Vagina (tissue), 2 donors: Measurements from ENCODE around the gene TBX10.

ENCODE experiments used
- CTCF ChIP-seq, 3 experiments: fragments of 450-650 bp in 2 of 3; fragments of 200-600 bp in 1 of 3; sonication (generic) in 1 of 3; IDR thresholded peaks; one replicate each; pipeline ENCODE4 v1.5.1; 2017 to 2019; ENCODE audit warnings: antibody characterized with exemption in 3 of 3, mild to moderate bottlenecking in 2 of 3, moderate library complexity in 2 of 3
- POLR2A ChIP-seq, 2 donors: fragments of 450-650 bp; IDR thresholded peaks; one replicate each; pipeline ENCODE4 v1.6.1; 2017; ENCODE audit warnings: antibody characterized with exemption in 2 of 2, mild to moderate bottlenecking in 2 of 2, moderate library complexity in 2 of 2

GRCh38 chr11:67627812-67628624, 11.5 kb downstream of the TBX10 start:
- TF ChIP-seq POLR2A (IDR thresholded peaks at IDR 0.05) (no peak), CTCF (IDR thresholded peaks at IDR 0.05) (no peak)
